Tibial artery (tissue), 4 donors: ENCODE measurements around the gene FOXJ3.
A peak's percentile ranks its signal among the peaks of the same experiment; 100 is the strongest.

Source experiments
- DNase-seq, 2 donors: peaks; one replicate each; pipeline ENCODE4 v3.0.0-alpha.2; 2019
- H3K27ac ChIP-seq, 2 donors: fragments of 200-600 bp; sonication (generic) in 1 of 2; 1 replicate in 1 of 2; 2 replicates in 1 of 2; pipeline ENCODE4 v1.5.1; 2018 to 2019; ENCODE audit warnings: mild to moderate bottlenecking in 1 of 2
- H3K27me3 ChIP-seq, 2 donors: fragments of 200-600 bp; sonication (generic) in 1 of 2; one replicate each; pipeline versions ENCODE4 v1.5.1 to v1.6.0; 2016 to 2019
- H3K36me3 ChIP-seq, 3 donors: fragments of 200-600 bp; sonication (generic) in 2 of 3; one replicate each; pipeline ENCODE4 v1.5.1; 2016 to 2019; ENCODE audit warnings: mild to moderate bottlenecking in 2 of 3
- H3K4me1 ChIP-seq, 4 donors: fragments of 200-600 bp; sonication (generic) in 2 of 4; 1 replicate in 3 of 4; 2 replicates in 1 of 4; pipeline ENCODE4 v1.5.1; 2016 to 2019
- H3K4me3 ChIP-seq, 2 donors: fragments of 200-600 bp; sonication (generic) in 1 of 2; 1 replicate in 1 of 2; 2 replicates in 1 of 2; pipeline ENCODE4 v1.5.1; 2018 to 2019; ENCODE audit warnings: mild to moderate bottlenecking in 2 of 2
- H3K9me3 ChIP-seq, 3 donors: fragments of 200-600 bp; sonication (generic) in 1 of 3; one replicate each; pipeline ENCODE4 v1.5.1; 2016 to 2019
- intact Hi-C: fragments of 100-400 bp; cut with DNase I; formaldehyde crosslinking; loops from one replicate; pipeline ENCODE4 v1.15.0; 2023; ENCODE audit warnings: low total_unique reads
- TF ChIP-seq, protein P1 (sequence below), 2 experiments: fragments of 200-600 bp in 1 of 2; fragments of 450-650 bp in 1 of 2; IDR thresholded peaks; one replicate each; pipeline ENCODE4 v1.5.1; 2017 to 2019; ENCODE audit warnings: antibody characterized with exemption in 2 of 2, mild to moderate bottlenecking in 1 of 2, moderate library complexity in 1 of 2

Gene FOXJ3

DNA sequence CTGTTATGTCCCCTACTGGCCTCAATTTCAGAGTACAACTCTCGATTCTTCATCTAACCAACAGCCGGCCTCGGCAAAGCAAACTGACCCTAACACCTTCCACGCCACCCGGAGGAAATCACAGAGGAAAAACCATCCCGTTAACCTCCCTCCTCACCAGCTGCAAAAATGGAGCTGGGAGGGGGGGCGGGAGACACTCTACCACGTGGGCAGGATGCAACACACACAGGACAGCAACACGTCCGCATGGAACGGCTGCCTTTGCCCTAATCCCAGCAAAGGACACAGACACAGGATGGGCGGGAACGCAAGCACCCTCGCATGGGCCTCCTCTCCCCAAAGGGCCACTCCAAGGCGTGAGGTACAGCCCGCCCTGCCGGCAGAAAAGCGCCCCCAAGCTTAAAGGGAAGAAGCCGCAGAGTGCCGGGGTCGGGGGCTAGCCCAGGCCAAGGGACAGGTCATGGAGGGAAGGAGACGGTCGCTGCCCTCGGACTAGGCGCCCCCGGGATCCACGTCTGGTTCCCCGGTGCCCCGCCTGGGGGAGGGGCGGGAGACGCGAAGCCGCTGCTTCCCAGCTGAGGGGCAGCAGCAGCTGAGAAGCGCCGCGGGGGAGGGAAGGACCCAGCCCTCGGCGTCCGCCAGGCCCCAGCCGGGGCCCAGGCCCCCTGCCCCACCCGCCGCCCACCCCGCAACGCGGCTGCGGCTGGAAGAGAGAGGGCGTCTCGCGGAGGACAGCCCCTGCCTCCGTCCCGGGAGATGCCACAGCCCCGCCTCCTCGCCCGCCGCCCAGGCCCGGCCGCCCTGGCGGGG lies 590 bp downstream of the FOXJ3 start:
- Histone ChIP-seq H3K36me3 (no peaks in the 10 kb centered on the region), H3K4me1 (peaks cover 0 to 49% (median 11%) of the 10 kb centered on the region in 4 donors), H3K4me3 (peak overlapping the region; percentile 83 to 98), H3K27me3 (no peaks in the 10 kb centered on the region), H3K9me3 (no peaks in the 10 kb centered on the region), H3K27ac (peak overlapping the region; percentile 89 to 90)
- intact Hi-C loops: loop anchor here (10.0 kb wide), 2 partner anchors 130 to 160 kb away; partner anchors contain the start of gene CCDC30
- peak; percentile 34 to 72 for DNase-seq
- TF ChIP-seq, protein P1, sequence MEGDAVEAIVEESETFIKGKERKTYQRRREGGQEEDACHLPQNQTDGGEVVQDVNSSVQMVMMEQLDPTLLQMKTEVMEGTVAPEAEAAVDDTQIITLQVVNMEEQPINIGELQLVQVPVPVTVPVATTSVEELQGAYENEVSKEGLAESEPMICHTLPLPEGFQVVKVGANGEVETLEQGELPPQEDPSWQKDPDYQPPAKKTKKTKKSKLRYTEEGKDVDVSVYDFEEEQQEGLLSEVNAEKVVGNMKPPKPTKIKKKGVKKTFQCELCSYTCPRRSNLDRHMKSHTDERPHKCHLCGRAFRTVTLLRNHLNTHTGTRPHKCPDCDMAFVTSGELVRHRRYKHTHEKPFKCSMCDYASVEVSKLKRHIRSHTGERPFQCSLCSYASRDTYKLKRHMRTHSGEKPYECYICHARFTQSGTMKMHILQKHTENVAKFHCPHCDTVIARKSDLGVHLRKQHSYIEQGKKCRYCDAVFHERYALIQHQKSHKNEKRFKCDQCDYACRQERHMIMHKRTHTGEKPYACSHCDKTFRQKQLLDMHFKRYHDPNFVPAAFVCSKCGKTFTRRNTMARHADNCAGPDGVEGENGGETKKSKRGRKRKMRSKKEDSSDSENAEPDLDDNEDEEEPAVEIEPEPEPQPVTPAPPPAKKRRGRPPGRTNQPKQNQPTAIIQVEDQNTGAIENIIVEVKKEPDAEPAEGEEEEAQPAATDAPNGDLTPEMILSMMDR (IDR thresholded peaks at IDR 0.05): no peak

DNA sequence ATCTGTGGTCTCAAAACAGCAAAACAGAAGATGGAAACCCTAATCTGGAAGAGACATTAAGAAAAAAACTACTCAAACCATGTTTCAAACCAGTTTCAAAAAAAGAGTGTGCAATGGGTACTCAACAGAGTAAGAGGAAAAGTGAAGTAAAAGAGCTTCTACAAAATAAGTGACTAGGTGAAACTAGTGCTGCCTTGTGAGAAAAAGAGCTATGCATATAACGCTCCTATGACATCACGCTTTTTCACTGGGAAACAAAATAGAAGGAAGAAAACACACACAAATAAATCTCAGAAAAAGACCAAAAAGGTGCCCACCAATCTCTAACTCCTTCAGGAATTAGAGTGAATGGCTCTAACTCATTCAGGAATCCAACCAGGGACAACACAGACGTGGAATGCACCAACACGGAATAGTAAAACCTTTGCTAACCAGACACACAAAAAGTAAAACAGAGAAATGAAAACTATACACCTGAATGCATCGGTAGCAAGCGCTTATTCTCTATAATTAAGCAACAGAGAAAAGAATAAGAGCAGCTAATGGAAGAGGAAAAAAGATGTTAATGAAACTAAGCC lies 1.3 kb downstream of the FOXJ3 start:
- no peaks in the 10 kb centered on the region for H3K36me3 ChIP-seq
- peak overlapping the region; percentile 83 to 98 for H3K4me3 ChIP-seq
- H3K4me1 ChIP-seq: peaks cover 0 to 49% (median 11%) of the 10 kb centered on the region in 4 donors
- H3K9me3 ChIP-seq: no peaks in the 10 kb centered on the region
- H3K27ac ChIP-seq: peak overlapping the region; percentile 89 to 90
- DNase-seq: no peak
- TF ChIP-seq, protein P1 (IDR thresholded peaks at IDR 0.05): no peak
- H3K27me3 ChIP-seq: no peaks in the 10 kb centered on the region
- intact Hi-C loops: loop anchor here (10.0 kb wide), 2 partner anchors 131 to 159 kb away; partner anchors contain the start of gene CCDC30

DNA sequence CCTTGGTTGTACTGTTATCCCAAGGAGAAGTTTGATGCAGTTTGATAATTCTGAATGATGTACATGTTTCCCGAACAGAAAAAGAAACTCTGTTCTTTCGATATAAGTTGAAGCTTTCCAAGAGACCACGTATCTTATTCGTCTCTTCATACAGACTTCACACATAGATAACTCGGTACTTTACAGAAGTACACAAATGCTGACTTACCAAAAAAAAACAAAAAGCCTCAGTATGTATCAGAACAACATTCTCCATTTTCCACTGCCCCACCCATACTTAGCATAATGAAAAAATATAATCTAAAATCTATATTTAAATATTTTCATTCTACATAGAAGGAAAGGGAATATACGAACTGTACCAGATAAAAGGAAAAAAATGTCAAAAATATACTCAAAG lies 2.2 kb downstream of the FOXJ3 start:
- DNase-seq: no peak
- Histone ChIP-seq H3K4me3 (no peak overlapping the region), H3K9me3 (no peaks in the 10 kb centered on the region), H3K27ac (no peak overlapping the region), H3K4me1 (peaks cover 0 to 53% (median 12%) of the 10 kb centered on the region in 4 donors), H3K27me3 (no peaks in the 10 kb centered on the region), H3K36me3 (no peaks in the 10 kb centered on the region)
- intact Hi-C loops: loop anchor here (10.0 kb wide), 2 partner anchors 132 to 158 kb away; partner anchors contain the start of gene CCDC30
- TF ChIP-seq, protein P1 (IDR thresholded peaks at IDR 0.05): no peak

DNA sequence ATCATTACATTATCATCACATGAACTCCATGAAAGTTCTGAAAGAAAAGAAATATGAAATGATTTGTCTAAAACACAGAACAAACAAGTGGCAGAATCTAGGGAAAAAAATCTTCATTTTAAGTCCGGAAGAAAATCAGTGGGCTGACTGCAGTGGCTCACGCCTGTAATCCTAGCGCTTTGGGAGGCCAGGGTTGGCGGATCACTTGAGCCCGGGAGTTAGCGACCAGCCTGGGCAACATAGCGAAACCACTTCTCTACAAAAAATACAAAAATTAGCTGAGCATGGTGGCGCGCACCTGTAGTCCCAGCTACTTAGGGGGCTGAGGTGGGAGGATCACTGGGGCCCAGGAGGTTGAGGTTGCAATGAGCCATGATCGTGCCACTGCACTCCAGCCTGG lies 4.8 kb downstream of the FOXJ3 start:
- TF ChIP-seq, protein P1 (IDR thresholded peaks at IDR 0.05): no peak
- Histone ChIP-seq H3K9me3 (no peaks in the 10 kb centered on the region), H3K36me3 (no peaks in the 10 kb centered on the region), H3K4me1 (peaks cover 0 to 49% (median 14%) of the 10 kb centered on the region in 4 donors), H3K27me3 (no peaks in the 10 kb centered on the region), H3K27ac (no peak overlapping the region), H3K4me3 (no peak overlapping the region)
- no peak for DNase-seq
- intact Hi-C loops: loop anchor here (10.0 kb wide), 2 partner anchors 135 to 155 kb away; partner anchors contain the start of gene CCDC30

DNA sequence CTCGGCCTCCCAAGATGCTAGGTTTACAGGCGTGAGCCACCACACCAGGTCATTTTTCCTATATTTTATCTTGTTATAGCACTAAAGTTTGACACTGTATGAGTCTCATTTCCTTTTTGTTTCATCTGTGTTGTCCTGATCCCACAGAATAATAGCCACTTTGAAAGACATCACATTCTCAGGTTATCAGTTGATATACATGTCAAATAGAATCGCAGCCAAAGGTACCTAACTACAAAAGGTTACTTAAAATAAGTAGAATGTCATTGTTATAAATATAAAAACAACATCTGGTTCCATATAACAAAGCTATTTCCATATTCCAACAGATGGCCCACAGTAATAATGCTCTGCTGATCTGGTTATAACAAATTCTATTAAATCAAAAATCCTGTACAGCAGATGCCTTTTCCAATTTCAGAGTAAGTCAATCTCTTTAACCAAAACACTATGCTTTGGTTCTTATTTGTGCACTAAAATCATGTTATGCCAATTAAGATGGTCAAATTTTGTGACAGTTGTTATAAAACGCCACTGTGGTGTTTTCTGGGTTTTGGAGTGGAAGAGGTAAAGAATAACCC lies 6.0 kb downstream of the FOXJ3 start:
- Histone ChIP-seq H3K4me1 (peaks cover 0 to 56% (median 14%) of the 10 kb centered on the region in 4 donors), H3K27ac (no peak overlapping the region), H3K9me3 (no peaks in the 10 kb centered on the region), H3K36me3 (no peaks in the 10 kb centered on the region), H3K4me3 (no peak overlapping the region), H3K27me3 (no peaks in the 10 kb centered on the region)
- no peak for DNase-seq
- intact Hi-C loops: no loop called here
- TF ChIP-seq, protein P1 (IDR thresholded peaks at IDR 0.05): no peak
